GM23338 (cell line): Measurements from ENCODE around the gene OGA.

Experiments
- CTCF ChIP-seq, 2 experiments: fragments of 200-600 bp in 1 of 2; sonication (generic) in 1 of 2; conservative IDR thresholded peaks; 2 replicates each; pipeline versions ENCODE4 v1.5.1 to v1.6.1; 2016 to 2017; ENCODE audit warnings: antibody characterized with exemption in 2 of 2, low read depth in 2 of 2, mild to moderate bottlenecking in 2 of 2, moderate library complexity in 1 of 2
- EZH2 ChIP-seq: fragments of 200-600 bp; sonication (generic); IDR thresholded peaks from one replicate; pipeline ENCODE4 v1.8.0; 2017; ENCODE audit warnings: antibody characterized with exemption, mild to moderate bottlenecking, low read depth; ENCODE audit not compliant: unreplicated experiment
- REST ChIP-seq: IDR thresholded peaks from one replicate; pipeline ENCODE4 v1.6.1; 2018; ENCODE audit warnings: antibody characterized with exemption; ENCODE audit not compliant: unreplicated experiment

- TF ChIP-seq CTCF (conservative IDR thresholded peaks at IDR 0.05; ENCODE audit: low read depth in 2 of 2): peak; percentile 93 to 97
- TF ChIP-seq REST: no peak
- TF ChIP-seq EZH2: no peak
Measured at GRCh38 chr10:101780818-101781654, 37.2 kb downstream of the OGA start.
